Aorta (tissue), 5 donors: ENCODE results near the gene FAHD2A. TPM values are rescaled to one million over a fixed set of nuclear protein-coding genes. Genes with fewer than 3 reads are reported as not detected.
"Not testable (repeated sequence)": the region's sequence is repeated elsewhere in the genome, so short reads cannot be mapped to it uniquely, and the experiment has no call there.

ENCODE experiments used
- ATAC-seq: fragments of 200-7000 bp; cut with Tn5 transposase; one replicate; pipeline ENCODE4 v1.9.1; 2022; ENCODE audit warnings: moderate library complexity; ENCODE audit not compliant: low FRiP score
- DNase-seq, 2 donors: peaks; one replicate each; pipeline ENCODE4 v3.0.0-alpha.2; 2020
- H3K27ac ChIP-seq, 2 donors: one replicate each; pipeline ENCODE4 v1.5.1; 2013; ENCODE audit warnings: low read length in 2 of 2, mild to moderate bottlenecking in 2 of 2, moderate library complexity in 2 of 2, control low read depth in 1 of 2, inconsistent platforms in 1 of 2, low read depth in 1 of 2
- H3K27me3 ChIP-seq, 2 donors: one replicate each; pipeline ENCODE4 v1.6.1; 2013; ENCODE audit warnings: control low read depth in 1 of 2, low read length in 1 of 2, mild to moderate bottlenecking in 1 of 2, moderate library complexity in 1 of 2; ENCODE audit not compliant: insufficient read depth in 2 of 2, control insufficient read depth in 1 of 2
- H3K36me3 ChIP-seq, 2 donors: one replicate each; pipeline ENCODE4 v1.6.1; 2013; ENCODE audit warnings: control low read depth in 1 of 2, low read length in 1 of 2, mild to moderate bottlenecking in 1 of 2; ENCODE audit not compliant: insufficient read depth in 2 of 2, control insufficient read depth in 1 of 2
- H3K4me1 ChIP-seq, 2 donors: one replicate each; pipeline ENCODE4 v1.6.1; 2013; ENCODE audit warnings: low read length in 2 of 2, control low read depth in 1 of 2, mild to moderate bottlenecking in 1 of 2, moderate library complexity in 1 of 2; ENCODE audit not compliant: insufficient read depth in 2 of 2, control insufficient read depth in 1 of 2
- H3K4me3 ChIP-seq, 2 donors: one replicate each; pipeline ENCODE4 v1.5.1; 2013; ENCODE audit warnings: low read length in 2 of 2, control low read depth in 1 of 2, mild to moderate bottlenecking in 1 of 2
- H3K9me3 ChIP-seq: one replicate; pipeline ENCODE4 v1.6.1; 2013; ENCODE audit warnings: mild to moderate bottlenecking, low read length; ENCODE audit not compliant: control insufficient read depth
- WGBS, 2 donors: extraction: QIAGEN DNeasy Blood & Tissue Kit; methylation state at CpG; one replicate each; pipeline ENCODE4 v1.1.7; 2013; 5-methylcytosine and 5-hydroxymethylcytosine counted together
- intact Hi-C, 2 donors: fragments of 100-400 bp; cut with DNase I; formaldehyde crosslinking; loops; one replicate each; pipeline versions ENCODE4 v1.14.2 to v1.15.0; 2022
- polyA plus RNA-seq, 2 donors: library from polyadenylated mRNA; stranded (reverse); fragments of 200-250 nt; gene quantifications; one replicate each; pipeline ENCODE4 v1.2.3, GENCODE V29; 2013
- total RNA-seq, 2 donors: library from RNA; stranded (reverse); fragmentation: NEBNext Ultra II Directional; extraction: Animal tissue kit (Norgen Biotek cat#: 25700); gene quantifications; one replicate each; pipeline ENCODE4 v1.2.1, GENCODE V29; 2021
- donor health status: healthy with polysubstance abuse.
- donor health status: Bipolar disorder and iron deficiency.
- donor health status: DM: no; HTN: no; CAD: no.
- donor health status: DM: no; HTN: no; CAD: no.
- donor health status: DM: yes; HTN: yes; CAD: no.

Gene FAHD2A
- total and polyA plus RNA-seq, 4 donors, result 17.7 to 23.3 (median 22.6) TPM

GRCh38 chr2:95374029-95374428, 28.5 kb upstream of the FAHD2A start:
- Histone ChIP-seq H3K9me3 (no peaks in the 10 kb centered on the region), H3K4me3 (no peak overlapping the region), H3K36me3 (no peaks in the 10 kb centered on the region), H3K27ac (no peak overlapping the region), H3K27me3 (no peaks in the 10 kb centered on the region), H3K4me1 (no peaks in the 10 kb centered on the region)
- intact Hi-C loops, result no loop called here
- 88 to 89% methylated on average over 6 of the region's 6 CpGs for WGBS, 2 donors
- ATAC-seq (no peak), DNase-seq (peak in 1 of 2 donors; percentile 24)

- DNase-seq, result peak in 1 of 2 donors; percentile 60
- Histone ChIP-seq H3K4me3 (no peak overlapping the region), H3K27ac (no peak overlapping the region), H3K27me3 (no peaks in the 10 kb centered on the region), H3K36me3 (no peaks in the 10 kb centered on the region), H3K4me1 (no peaks in the 10 kb centered on the region), H3K9me3 (no peaks in the 10 kb centered on the region)
- ATAC-seq, result peak; percentile 9
- 89 to 94% methylated on average over 11 of the region's 11 CpGs for WGBS, 2 donors
- intact Hi-C loops, result no loop called here
These were observed 28.0 kb upstream of the FAHD2A start for GRCh38 chr2:95374451-95374920.

DNA sequence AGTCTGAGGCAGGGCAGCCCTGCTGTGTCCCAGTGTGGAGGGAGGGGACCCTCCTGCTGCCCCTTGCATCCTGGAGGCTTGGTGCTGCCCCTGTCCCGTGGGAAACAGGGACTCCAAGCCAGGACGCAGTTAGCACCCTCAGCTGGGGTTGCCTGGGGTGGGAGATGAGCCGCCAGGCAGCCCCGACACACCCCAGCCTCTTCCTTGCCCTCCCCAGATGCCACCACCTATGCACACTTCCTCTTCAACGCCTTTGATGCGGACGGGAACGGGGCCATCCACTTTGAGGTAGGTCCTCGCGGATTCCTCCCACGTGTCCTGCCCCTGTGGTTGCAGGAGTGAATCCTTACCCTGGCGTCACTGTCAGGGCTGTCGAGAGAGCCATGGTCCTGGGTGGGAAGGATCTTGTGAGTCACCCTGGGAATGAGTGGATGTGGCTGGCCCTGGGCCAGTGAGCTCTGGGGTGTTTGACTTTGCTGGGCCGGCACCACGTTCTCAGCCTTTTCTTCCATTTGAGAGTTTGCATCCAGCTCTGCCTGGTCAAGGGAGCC, 27.5 kb upstream of the FAHD2A start:
- no peaks in the 10 kb centered on the region for H3K27me3 ChIP-seq
- no peak overlapping the region for H3K4me3 ChIP-seq
- no peak for ATAC-seq
- DNase-seq, result peak in 1 of 2 donors; percentile 77
- no peaks in the 10 kb centered on the region for H3K4me1 ChIP-seq
- H3K27ac ChIP-seq, result no peak overlapping the region
- no peaks in the 10 kb centered on the region for H3K36me3 ChIP-seq
- no peaks in the 10 kb centered on the region for H3K9me3 ChIP-seq
- WGBS, 2 donors, result 84 to 85% methylated on average over 15 of the region's 15 CpGs
- intact Hi-C loops, result no loop called here

DNA sequence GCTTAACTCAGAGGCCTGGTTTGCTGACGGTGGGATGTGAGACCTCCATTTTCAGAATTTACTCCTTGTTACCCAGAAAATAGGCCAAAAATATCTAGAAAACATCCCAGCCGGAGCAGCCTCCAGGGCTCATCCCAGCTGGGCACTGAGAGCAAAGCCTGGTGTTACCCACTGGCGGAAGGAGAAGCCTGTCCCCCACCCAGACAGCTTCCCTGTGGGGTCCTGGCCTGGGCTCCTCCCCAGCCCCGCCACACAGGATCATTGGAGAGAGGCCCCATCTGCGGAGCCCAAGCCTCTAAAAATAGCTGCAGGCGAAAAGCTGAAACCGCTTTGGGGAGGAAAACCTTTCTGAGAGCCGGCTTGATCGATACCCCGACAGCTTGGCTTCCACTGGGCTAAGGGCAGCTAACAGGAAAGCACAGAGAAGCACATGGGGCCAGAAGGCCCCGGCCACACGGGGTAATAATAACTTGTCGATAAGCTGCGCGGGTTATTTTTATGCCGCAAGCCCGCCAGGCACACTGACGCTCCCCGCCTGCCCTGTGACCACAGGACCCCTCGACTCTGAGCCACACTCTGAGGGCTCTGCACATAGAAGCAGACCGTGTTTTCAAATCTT, 26.9 kb upstream of the FAHD2A start:
- no peak overlapping the region for H3K27ac ChIP-seq
- no peaks in the 10 kb centered on the region for H3K27me3 ChIP-seq
- peak in 1 of 2 donors; percentile 65 for DNase-seq
- 83 to 88% methylated on average over 21 of the region's 21 CpGs for WGBS, 2 donors
- intact Hi-C loops, result no loop called here
- no peaks in the 10 kb centered on the region for H3K36me3 ChIP-seq
- no peak for ATAC-seq
- H3K9me3 ChIP-seq, result no peaks in the 10 kb centered on the region
- no peaks in the 10 kb centered on the region for H3K4me1 ChIP-seq
- H3K4me3 ChIP-seq, result no peak overlapping the region

DNA sequence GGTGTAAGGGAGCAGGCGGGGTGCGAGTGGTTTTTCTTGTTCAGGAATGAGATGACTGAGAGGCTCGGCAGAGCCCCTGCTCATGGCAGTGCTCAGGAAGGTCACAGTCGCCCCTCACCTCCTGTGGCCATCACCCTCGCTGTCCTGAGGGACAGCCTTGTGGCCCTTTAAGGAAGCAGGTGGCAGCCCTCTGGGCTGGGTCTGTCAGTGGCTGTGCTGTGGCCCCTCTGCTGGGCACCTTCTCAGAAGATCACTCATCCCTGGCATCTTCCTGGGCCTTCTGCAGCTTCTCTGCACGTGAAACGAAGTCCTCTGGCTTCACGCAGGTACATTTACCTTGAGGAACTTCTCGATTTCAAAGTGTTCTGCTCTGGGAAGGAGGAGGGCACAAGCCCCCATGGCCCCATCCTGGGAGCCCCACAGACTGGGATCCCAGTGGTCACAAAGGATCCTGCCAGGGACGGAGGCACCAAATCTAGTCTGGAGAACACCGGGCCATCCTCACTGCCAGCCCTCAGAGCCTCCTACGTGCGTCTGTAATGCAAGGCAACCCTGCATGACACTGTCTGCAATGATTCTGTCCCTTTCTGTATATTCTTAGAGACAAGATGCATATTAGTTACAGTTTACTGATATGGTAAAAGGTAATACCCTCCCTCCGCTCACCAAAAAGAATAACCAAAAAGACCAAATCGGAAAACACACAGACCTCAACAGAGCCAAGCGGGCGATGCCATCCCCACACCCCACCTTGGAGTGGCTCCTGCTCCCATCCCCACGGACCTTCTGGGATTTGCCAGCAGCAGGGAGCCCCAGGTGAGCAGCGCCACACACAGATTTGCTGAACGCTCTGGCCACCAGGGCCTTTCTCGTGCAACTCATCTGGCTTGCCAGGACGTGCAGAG, 25.9 kb upstream of the FAHD2A start:
- Histone ChIP-seq H3K4me1 (no peaks in the 10 kb centered on the region), H3K9me3 (no peaks in the 10 kb centered on the region), H3K27ac (no peak overlapping the region), H3K36me3 (no peaks in the 10 kb centered on the region), H3K4me3 (no peak overlapping the region), H3K27me3 (no peaks in the 10 kb centered on the region)
- peak in 1 of 2 donors; percentile 64 for DNase-seq
- intact Hi-C loops, result no loop called here
- no peak for ATAC-seq
- 92% methylated on average over 22 of the region's 22 CpGs for WGBS, 2 donors

DNA sequence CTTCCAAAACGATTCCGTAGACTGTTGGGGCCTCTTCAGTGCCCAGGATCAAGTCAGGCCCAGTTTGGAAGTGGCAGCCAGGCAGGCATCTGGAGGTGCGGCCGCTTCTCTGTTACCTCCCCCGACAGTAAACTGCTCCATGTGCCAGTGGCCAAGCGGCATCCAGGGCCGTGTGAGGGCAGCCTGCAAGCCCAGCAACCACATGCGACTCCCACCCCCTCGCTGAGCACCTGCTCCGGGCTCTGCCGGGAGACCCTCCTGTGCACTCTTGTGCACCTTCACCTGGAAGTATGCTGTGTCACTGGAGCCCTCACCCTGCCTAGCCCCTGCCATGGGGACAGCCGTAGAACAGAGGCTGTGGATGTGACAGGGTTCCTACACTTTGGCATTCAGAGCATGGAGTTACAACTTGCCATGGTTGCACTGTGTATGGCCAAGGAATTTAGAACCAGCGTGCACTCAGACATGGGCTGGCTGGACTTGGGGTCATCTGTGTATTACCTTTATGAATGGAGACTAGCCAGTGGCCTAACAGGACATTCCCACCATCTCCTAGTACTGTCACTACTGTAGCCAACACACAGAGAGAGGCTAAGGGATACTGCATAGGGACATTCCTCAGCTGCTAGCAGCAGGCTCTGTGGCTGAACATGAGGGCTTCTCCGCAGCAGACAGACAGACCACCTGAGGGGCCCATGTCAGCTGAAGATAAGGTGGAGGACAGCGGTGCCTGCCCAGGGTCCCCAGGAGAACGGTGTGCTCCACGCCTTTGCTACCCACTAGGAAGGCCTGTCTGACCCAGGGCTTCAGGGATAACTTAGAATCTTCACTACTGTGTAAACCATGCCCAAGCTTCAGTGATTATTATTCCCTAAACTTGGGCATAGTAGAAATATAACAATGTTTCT, 25.0 kb upstream of the FAHD2A start:
- Histone ChIP-seq H3K27me3 (no peaks in the 10 kb centered on the region), H3K4me1 (no peaks in the 10 kb centered on the region), H3K4me3 (no peak overlapping the region), H3K9me3 (no peaks in the 10 kb centered on the region), H3K27ac (no peak overlapping the region), H3K36me3 (no peaks in the 10 kb centered on the region)
- 93 to 94% methylated on average over 17 of the region's 17 CpGs for WGBS, 2 donors
- ATAC-seq, result no peak
- DNase-seq, result peak in 1 of 2 donors; percentile 65
- intact Hi-C loops, result no loop called here

GRCh38 chr2:95378281-95378680, 24.2 kb upstream of the FAHD2A start:
- ATAC-seq, H3K4me3 ChIP-seq, H3K4me1 ChIP-seq, intact Hi-C loops, H3K9me3 ChIP-seq, H3K27me3 ChIP-seq, H3K36me3 ChIP-seq, H3K27ac ChIP-seq: not testable (repeated sequence)
- peak in 1 of 2 donors; percentile 23 for DNase-seq
- WGBS, 2 donors, result 95 to 97% methylated on average over 7 of the region's 7 CpGs

DNA sequence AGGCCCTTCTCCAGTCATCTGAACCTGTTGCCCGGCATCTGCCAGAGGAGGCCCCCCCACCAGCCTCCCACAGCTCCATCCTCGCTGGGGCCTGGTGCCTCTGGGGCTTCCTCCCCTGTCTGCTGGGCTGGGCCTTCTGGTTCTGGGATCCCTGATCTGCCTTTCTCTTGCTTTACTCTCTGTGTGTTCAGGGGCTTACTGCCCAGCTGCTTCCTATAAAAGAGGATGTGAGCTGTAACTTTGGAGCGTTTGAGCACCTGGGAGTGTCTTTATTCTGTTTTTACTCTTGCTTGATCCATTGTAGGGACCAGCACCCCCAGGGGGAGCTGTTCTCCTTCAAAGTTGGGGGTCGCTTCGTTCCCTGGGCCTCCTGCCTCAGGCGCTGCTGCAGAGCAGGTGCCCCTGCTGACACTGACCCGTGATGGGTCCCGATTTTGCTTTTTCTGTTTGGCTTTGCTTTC, 23.1 kb upstream of the FAHD2A start:
- H3K27ac ChIP-seq, result no peak overlapping the region
- WGBS, 2 donors, result 72 to 73% methylated on average over 8 of the region's 8 CpGs
- H3K36me3 ChIP-seq, result no peaks in the 10 kb centered on the region
- no peaks in the 10 kb centered on the region for H3K9me3 ChIP-seq
- no peak for ATAC-seq
- no peak for DNase-seq
- H3K27me3 ChIP-seq, result no peaks in the 10 kb centered on the region
- H3K4me3 ChIP-seq, result no peak overlapping the region
- no peaks in the 10 kb centered on the region for H3K4me1 ChIP-seq
- intact Hi-C loops, result no loop called here
